VCaP (cell line): ENCODE data around the gene CASP7.
"Not testable (repeated sequence)": the region's sequence is repeated elsewhere in the genome, so short reads cannot be mapped to it uniquely, and the experiment has no call there.

ENCODE experiments used
- H3K27ac ChIP-seq: fragments of 450-650 bp; 2 replicates; pipeline ENCODE4 v1.5.1; 2017
- CTCF ChIP-seq: fragments of 450-650 bp; conservative IDR thresholded peaks from 2 replicates; pipeline ENCODE4 v1.5.1; 2017; ENCODE audit warnings: mild to moderate bottlenecking, moderate library complexity

Gene CASP7

GRCh38 chr10:113644185-113645120, 35.3 kb upstream of the CASP7 start:
- no peak overlapping the region for H3K27ac ChIP-seq
- no peak for TF ChIP-seq CTCF

- H3K27ac ChIP-seq, result no peak overlapping the region
- TF ChIP-seq CTCF, result no peak
Measured at GRCh38 chr10:113646336-113647201, 33.1 kb upstream of the CASP7 start.

- TF ChIP-seq CTCF, result no peak
- no peak overlapping the region for H3K27ac ChIP-seq
Measured at GRCh38 chr10:113647812-113648211, 31.9 kb upstream of the CASP7 start.

GRCh38 chr10:113648478-113648877, 31.2 kb upstream of the CASP7 start:
- no peak overlapping the region for H3K27ac ChIP-seq
- no peak for TF ChIP-seq CTCF

GRCh38 chr10:113650172-113650571, 29.5 kb upstream of the CASP7 start:
- no peak for TF ChIP-seq CTCF
- H3K27ac ChIP-seq, result no peak overlapping the region

- TF ChIP-seq CTCF, result no peak
Measured at GRCh38 chr10:113651021-113651420, 28.7 kb upstream of the CASP7 start.

GRCh38 chr10:113651898-113652297, 27.8 kb upstream of the CASP7 start:
- no peak for TF ChIP-seq CTCF
- H3K27ac ChIP-seq, result no peak overlapping the region

More at GRCh38 chr10:113651021-113651420, 28.7 kb upstream of the CASP7 start:
- H3K27ac ChIP-seq, result no peak overlapping the region

- H3K27ac ChIP-seq, result not testable (repeated sequence)
Measured at GRCh38 chr10:113652456-113652855, 27.3 kb upstream of the CASP7 start.
